GM18526 (cell line): ENCODE results near the gene POPDC3.

Source experiments
- POLR2A ChIP-seq: IDR thresholded peaks from 3 replicates; pipeline ENCODE4 v1.6.1; 2011; ENCODE audit not compliant: insufficient read length; ENCODE audit errors: extremely low read depth

The POPDC3 gene

GRCh38 chr6:105204331-105204730 is 24.5 kb upstream of the POPDC3 start:
- TF ChIP-seq POLR2A, result no peak

- TF ChIP-seq POLR2A, result no peak
Measured at GRCh38 chr6:105202486-105202885, 22.7 kb upstream of the POPDC3 start.

DNA sequence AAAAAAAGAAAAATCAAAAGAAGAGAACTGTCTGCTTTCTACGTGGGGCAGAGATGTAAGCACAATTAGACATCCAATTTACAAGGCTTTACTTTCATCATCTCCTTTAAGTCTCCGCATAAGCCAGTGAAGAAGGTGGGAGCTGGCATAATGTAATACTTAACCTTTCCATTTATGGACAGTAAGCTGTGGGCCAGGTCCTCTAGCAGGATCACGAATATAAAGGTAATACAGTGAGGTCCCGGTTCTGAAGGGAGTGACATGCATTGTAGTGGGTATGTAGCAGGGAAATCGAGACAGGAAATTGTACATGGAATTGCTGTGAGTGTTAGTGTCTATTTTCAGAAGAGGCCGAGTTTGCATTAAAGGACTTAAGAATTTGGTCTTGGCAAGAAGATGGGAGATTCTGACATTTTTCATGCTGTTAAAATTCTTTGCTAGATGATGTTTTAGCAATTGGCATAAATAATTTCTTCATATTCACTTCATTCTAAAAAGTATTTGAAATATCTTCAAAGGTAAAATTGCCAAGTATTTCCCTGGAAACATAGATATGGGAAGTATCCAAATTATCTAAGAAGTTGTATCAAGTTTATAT is 20.4 kb upstream of the POPDC3 start:
- TF ChIP-seq POLR2A, result no peak

- no peak for TF ChIP-seq POLR2A
Measured at GRCh38 chr6:105199711-105200110, 19.9 kb upstream of the POPDC3 start.

- no peak for TF ChIP-seq POLR2A
Measured at GRCh38 chr6:105196076-105196475, 16.3 kb upstream of the POPDC3 start.

GRCh38 chr6:105194591-105194990 is 14.8 kb upstream of the POPDC3 start:
- no peak for TF ChIP-seq POLR2A

DNA sequence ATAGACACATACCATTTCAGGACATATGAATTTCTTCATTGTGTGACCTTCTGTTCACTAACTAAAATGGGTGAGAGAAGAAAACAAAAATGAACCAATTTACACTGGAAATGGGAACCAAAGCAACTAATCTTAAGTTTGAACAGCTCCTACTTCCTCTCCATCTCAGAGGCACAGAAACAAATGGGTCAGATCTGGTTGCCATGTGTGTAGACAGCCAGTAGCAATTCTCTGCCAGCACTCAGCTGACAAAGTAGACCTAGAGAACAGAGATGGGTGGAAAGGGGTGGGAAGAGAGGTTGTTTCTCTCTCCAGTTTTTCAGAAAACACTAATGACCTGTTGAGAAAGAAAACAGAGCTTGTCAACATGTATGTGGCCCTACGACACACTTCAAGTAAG is 14.3 kb upstream of the POPDC3 start:
- TF ChIP-seq POLR2A, result no peak

DNA sequence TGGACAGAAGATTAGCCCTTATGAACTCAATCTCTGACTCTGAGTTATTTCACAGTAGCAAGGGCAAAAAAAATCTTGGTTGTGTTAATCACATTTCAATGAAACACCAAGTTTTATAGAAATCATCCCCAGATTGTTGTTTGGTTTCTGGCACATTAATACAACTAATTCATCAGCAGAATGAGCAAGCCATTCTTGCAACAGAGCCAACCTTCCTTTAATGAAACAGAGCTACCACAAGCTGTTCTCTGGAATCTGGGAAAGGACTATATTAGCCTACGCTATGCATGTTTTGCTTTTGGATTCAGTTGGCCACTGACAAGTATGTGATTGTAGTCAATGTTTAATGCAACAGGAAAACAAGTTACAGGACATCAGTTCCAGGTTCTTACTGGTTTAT is 13.8 kb upstream of the POPDC3 start:
- no peak for TF ChIP-seq POLR2A

- no peak for TF ChIP-seq POLR2A
Measured at GRCh38 chr6:105192707-105193465, 13.1 kb upstream of the POPDC3 start.

DNA sequence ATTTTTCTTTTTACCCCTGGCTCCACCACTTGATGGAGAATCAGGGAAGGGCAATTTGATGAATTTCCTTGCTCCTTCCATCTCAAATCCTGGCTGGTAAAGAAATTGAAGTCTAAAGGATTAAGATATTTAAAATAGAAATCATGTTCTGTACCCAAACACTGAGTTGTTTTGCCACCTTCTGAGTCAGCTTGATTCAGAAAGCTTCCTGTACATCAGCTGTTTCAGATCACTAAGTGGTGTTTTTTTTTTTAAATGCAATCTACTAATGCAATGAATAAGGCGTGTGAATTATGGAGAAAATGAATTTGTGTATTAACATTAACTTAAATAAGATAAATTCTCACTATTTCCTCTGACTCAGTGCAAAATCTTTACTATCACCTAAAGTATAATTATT is 11.5 kb upstream of the POPDC3 start:
- TF ChIP-seq POLR2A, result no peak

DNA sequence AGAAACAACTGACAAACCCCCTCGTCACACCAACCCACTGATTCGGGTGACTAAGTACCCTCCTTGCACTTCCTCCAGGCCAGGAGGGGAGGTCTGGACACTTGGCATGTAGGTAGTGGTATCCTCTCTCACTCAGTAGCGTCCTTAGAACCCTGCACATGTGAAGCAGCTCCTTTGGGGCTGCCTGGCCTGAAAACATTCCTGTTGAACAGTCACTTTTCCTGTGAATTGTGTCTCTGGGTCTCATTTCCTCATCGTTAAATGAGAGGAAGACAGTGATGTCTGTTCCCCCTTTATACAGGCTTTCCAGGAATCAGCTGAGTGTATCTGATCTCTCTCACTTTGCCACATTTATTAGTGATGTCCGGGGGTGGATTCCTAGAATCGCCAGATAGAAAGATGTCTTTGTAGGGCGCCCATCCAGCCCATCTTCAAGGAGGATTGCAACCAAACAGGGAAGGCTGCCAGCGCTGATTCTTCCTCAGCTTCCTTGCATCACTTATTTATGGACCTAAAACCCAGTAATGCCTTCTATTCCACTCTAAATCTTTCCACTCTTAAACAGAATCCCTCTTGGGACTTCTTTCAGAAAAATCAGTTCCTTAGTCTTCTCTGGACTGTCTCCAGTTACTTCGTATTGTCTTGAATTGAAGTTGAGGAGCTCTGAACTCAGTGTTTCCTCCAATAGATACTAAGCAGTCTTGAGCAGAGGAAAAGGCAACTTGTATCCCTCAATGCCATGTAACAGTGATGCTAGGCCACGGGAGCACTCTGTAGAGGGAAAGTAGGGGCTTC is 9.4 kb upstream of the POPDC3 start:
- no peak for TF ChIP-seq POLR2A

- TF ChIP-seq POLR2A, result no peak
Measured at GRCh38 chr6:105188251-105188650, 8.4 kb upstream of the POPDC3 start.

- TF ChIP-seq POLR2A, result no peak
Measured at GRCh38 chr6:105186576-105186975, 6.8 kb upstream of the POPDC3 start.

GRCh38 chr6:105184921-105185320 is 5.1 kb upstream of the POPDC3 start:
- TF ChIP-seq POLR2A, result no peak

DNA sequence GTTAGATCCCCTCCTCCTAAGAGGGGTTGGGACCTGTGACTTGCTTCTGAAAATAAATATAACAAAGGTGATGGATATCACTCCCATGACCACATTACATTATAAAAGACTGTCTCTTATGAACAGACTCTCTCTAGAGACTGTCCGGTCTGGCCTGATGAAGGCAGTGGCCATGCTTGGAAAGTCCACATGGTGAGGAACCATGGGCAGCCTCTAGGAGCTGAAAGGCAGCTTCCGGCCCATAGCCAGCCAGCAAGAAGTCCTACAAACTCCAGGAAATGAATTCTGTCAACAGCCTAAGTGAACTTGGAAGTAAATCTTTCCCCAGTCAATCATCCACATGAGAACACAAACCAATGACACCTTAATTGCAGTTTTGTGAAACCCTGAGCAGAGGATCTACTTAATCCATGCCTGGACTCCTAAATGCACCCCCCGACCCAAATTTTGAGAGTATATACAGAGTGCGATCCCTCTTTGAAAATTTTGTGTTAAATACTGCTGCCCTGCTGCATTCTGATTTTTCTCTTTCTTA is 2.2 kb upstream of the POPDC3 start:
- TF ChIP-seq POLR2A, result no peak

- no peak for TF ChIP-seq POLR2A
Measured at GRCh38 chr6:105178636-105179035, 1.2 kb downstream of the POPDC3 start.

GRCh38 chr6:105178110-105178509 is 1.7 kb downstream of the POPDC3 start:
- no peak for TF ChIP-seq POLR2A

GRCh38 chr6:105177556-105177955 is 2.3 kb downstream of the POPDC3 start:
- no peak for TF ChIP-seq POLR2A
